ENCODE data around the gene FAM98B. TPM values are rescaled to one million over a fixed set of nuclear protein-coding genes. Genes with fewer than 3 reads are reported as not detected.
"Not testable (repeated sequence)": the region's sequence is repeated elsewhere in the genome, so short reads cannot be mapped to it uniquely, and the experiment has no call there.

Gene FAM98B
- total and polyA plus RNA-seq, 4 donors = 9.6 to 33.4 (median 19.9) TPM

GRCh38 chr15:38425269-38425668 is 28.7 kb upstream of the FAM98B start:
- intact Hi-C loops (cut with DNase I) = no loop called here
- 85 to 90% methylated on average over 1 of the region's 1 CpG for WGBS, 2 donors
- H3K4me1 ChIP-seq (ENCODE audit: control insufficient read depth in 1 of 2, insufficient read depth in 2 of 2, low read length in 2 of 2) = no peaks in the 10 kb centered on the region
- DNase-seq (no peak), ATAC-seq (ENCODE audit: low FRiP score) (no peak)
- no peak overlapping the region for H3K4me3 ChIP-seq (ENCODE audit: low read length in 2 of 2)
- H3K36me3 ChIP-seq (ENCODE audit: control insufficient read depth in 1 of 2, insufficient read depth in 2 of 2, low read length in 1 of 2) = no peaks in the 10 kb centered on the region
- peaks cover 1% of the 10 kb centered on the region for H3K9me3 ChIP-seq (ENCODE audit: control insufficient read depth, low read length)
- H3K27me3 ChIP-seq (ENCODE audit: control insufficient read depth in 1 of 2, insufficient read depth in 2 of 2, low read length in 1 of 2) = no peaks in the 10 kb centered on the region
- no peak overlapping the region for H3K27ac ChIP-seq (ENCODE audit: low read depth in 1 of 2, low read length in 2 of 2)

- WGBS, 2 donors = 73 to 83% methylated on average over 1 of the region's 1 CpG
- Histone ChIP-seq H3K4me1 (ENCODE audit: control insufficient read depth in 1 of 2, insufficient read depth in 2 of 2, low read length in 2 of 2) (no peaks in the 10 kb centered on the region), H3K9me3 (ENCODE audit: control insufficient read depth, low read length) (peaks cover 1% of the 10 kb centered on the region), H3K4me3 (ENCODE audit: low read length in 2 of 2) (no peak overlapping the region), H3K27ac (ENCODE audit: low read depth in 1 of 2, low read length in 2 of 2) (no peak overlapping the region), H3K27me3 (ENCODE audit: control insufficient read depth in 1 of 2, insufficient read depth in 2 of 2, low read length in 1 of 2) (no peaks in the 10 kb centered on the region), H3K36me3 (ENCODE audit: control insufficient read depth in 1 of 2, insufficient read depth in 2 of 2, low read length in 1 of 2) (no peaks in the 10 kb centered on the region)
- no peak for ATAC-seq (ENCODE audit: low FRiP score)
- intact Hi-C loops (cut with DNase I) = no loop called here
- no peak for DNase-seq
Measured at GRCh38 chr15:38427380-38427779, 26.5 kb upstream of the FAM98B start.

- ATAC-seq (ENCODE audit: low FRiP score) (no peak), DNase-seq (no peak)
- no peaks in the 10 kb centered on the region for H3K4me1 ChIP-seq (ENCODE audit: control insufficient read depth in 1 of 2, insufficient read depth in 2 of 2, low read length in 2 of 2)
- H3K36me3 ChIP-seq (ENCODE audit: control insufficient read depth in 1 of 2, insufficient read depth in 2 of 2, low read length in 1 of 2) = no peaks in the 10 kb centered on the region
- peaks cover 1% of the 10 kb centered on the region for H3K9me3 ChIP-seq (ENCODE audit: control insufficient read depth, low read length)
- no peak overlapping the region for H3K4me3 ChIP-seq (ENCODE audit: low read length in 2 of 2)
- intact Hi-C loops (cut with DNase I) = no loop called here
- WGBS, 2 donors = 71% methylated on average over 3 of the region's 3 CpGs
- no peaks in the 10 kb centered on the region for H3K27me3 ChIP-seq (ENCODE audit: control insufficient read depth in 1 of 2, insufficient read depth in 2 of 2, low read length in 1 of 2)
- no peak overlapping the region for H3K27ac ChIP-seq (ENCODE audit: low read depth in 1 of 2, low read length in 2 of 2)
Measured at GRCh38 chr15:38430106-38430760, 23.7 kb upstream of the FAM98B start.

- ATAC-seq (ENCODE audit: low FRiP score) (no peak), DNase-seq (no peak)
- H3K4me1 ChIP-seq (ENCODE audit: control insufficient read depth in 1 of 2, insufficient read depth in 2 of 2, low read length in 2 of 2) = no peaks in the 10 kb centered on the region
- no peak overlapping the region for H3K27ac ChIP-seq (ENCODE audit: low read depth in 1 of 2, low read length in 2 of 2)
- 18 to 32% methylated on average over 1 of the region's 1 CpG for WGBS, 2 donors
- no peaks in the 10 kb centered on the region for H3K36me3 ChIP-seq (ENCODE audit: control insufficient read depth in 1 of 2, insufficient read depth in 2 of 2, low read length in 1 of 2)
- intact Hi-C loops (cut with DNase I) = no loop called here
- no peaks in the 10 kb centered on the region for H3K27me3 ChIP-seq (ENCODE audit: control insufficient read depth in 1 of 2, insufficient read depth in 2 of 2, low read length in 1 of 2)
- H3K4me3 ChIP-seq (ENCODE audit: low read length in 2 of 2) = no peak overlapping the region
- H3K9me3 ChIP-seq (ENCODE audit: control insufficient read depth, low read length) = no peaks in the 10 kb centered on the region
Measured at GRCh38 chr15:38436993-38437392, 16.9 kb upstream of the FAM98B start.

GRCh38 chr15:38437603-38438002 is 16.3 kb upstream of the FAM98B start:
- H3K36me3 ChIP-seq (ENCODE audit: control insufficient read depth in 1 of 2, insufficient read depth in 2 of 2, low read length in 1 of 2); H3K9me3 ChIP-seq (ENCODE audit: control insufficient read depth, low read length); DNase-seq; H3K27ac ChIP-seq (ENCODE audit: low read depth in 1 of 2, low read length in 2 of 2); ATAC-seq (ENCODE audit: low FRiP score); H3K27me3 ChIP-seq (ENCODE audit: control insufficient read depth in 1 of 2, insufficient read depth in 2 of 2, low read length in 1 of 2); intact Hi-C loops (cut with DNase I); H3K4me1 ChIP-seq (ENCODE audit: control insufficient read depth in 1 of 2, insufficient read depth in 2 of 2, low read length in 2 of 2); H3K4me3 ChIP-seq (ENCODE audit: low read length in 2 of 2): not testable (repeated sequence)
- 84 to 88% methylated on average over 4 of the region's 4 CpGs for WGBS, 2 donors

- intact Hi-C loops (cut with DNase I) = no loop called here
- no peaks in the 10 kb centered on the region for H3K27me3 ChIP-seq (ENCODE audit: control insufficient read depth in 1 of 2, insufficient read depth in 2 of 2, low read length in 1 of 2)
- H3K36me3 ChIP-seq (ENCODE audit: control insufficient read depth in 1 of 2, insufficient read depth in 2 of 2, low read length in 1 of 2) = no peaks in the 10 kb centered on the region
- 54 to 62% methylated on average over 2 of the region's 2 CpGs for WGBS, 2 donors
- H3K27ac ChIP-seq (ENCODE audit: low read depth in 1 of 2, low read length in 2 of 2) = no peak overlapping the region
- no peaks in the 10 kb centered on the region for H3K4me1 ChIP-seq (ENCODE audit: control insufficient read depth in 1 of 2, insufficient read depth in 2 of 2, low read length in 2 of 2)
- DNase-seq (no peak), ATAC-seq (ENCODE audit: low FRiP score) (no peak)
- no peak overlapping the region for H3K4me3 ChIP-seq (ENCODE audit: low read length in 2 of 2)
- no peaks in the 10 kb centered on the region for H3K9me3 ChIP-seq (ENCODE audit: control insufficient read depth, low read length)
Measured at GRCh38 chr15:38438031-38438986, 15.6 kb upstream of the FAM98B start.

- no peak overlapping the region for H3K4me3 ChIP-seq (ENCODE audit: low read length in 2 of 2)
- H3K9me3 ChIP-seq (ENCODE audit: control insufficient read depth, low read length) = no peaks in the 10 kb centered on the region
- 24 to 26% methylated on average over 9 of the region's 9 CpGs for WGBS, 2 donors
- intact Hi-C loops (cut with DNase I) = loop anchor here in 1 of 2 donors (2.0 kb wide), 1 partner anchor 244 kb away; no protein-coding TSS in a partner anchor
- no peaks in the 10 kb centered on the region for H3K36me3 ChIP-seq (ENCODE audit: control insufficient read depth in 1 of 2, insufficient read depth in 2 of 2, low read length in 1 of 2)
- peak; percentile 91 for ATAC-seq (ENCODE audit: low FRiP score)
- no peaks in the 10 kb centered on the region for H3K27me3 ChIP-seq (ENCODE audit: control insufficient read depth in 1 of 2, insufficient read depth in 2 of 2, low read length in 1 of 2)
- no peak for DNase-seq
- H3K27ac ChIP-seq (ENCODE audit: low read depth in 1 of 2, low read length in 2 of 2) = no peak overlapping the region
- no peaks in the 10 kb centered on the region for H3K4me1 ChIP-seq (ENCODE audit: control insufficient read depth in 1 of 2, insufficient read depth in 2 of 2, low read length in 2 of 2)
Measured at GRCh38 chr15:38440353-38441129, 13.4 kb upstream of the FAM98B start.

- ATAC-seq (ENCODE audit: low FRiP score) (no peak), DNase-seq (no peak)
- Histone ChIP-seq H3K9me3 (ENCODE audit: control insufficient read depth, low read length) (no peaks in the 10 kb centered on the region), H3K4me3 (ENCODE audit: low read length in 2 of 2) (no peak overlapping the region), H3K4me1 (ENCODE audit: control insufficient read depth in 1 of 2, insufficient read depth in 2 of 2, low read length in 2 of 2) (no peaks in the 10 kb centered on the region), H3K36me3 (ENCODE audit: control insufficient read depth in 1 of 2, insufficient read depth in 2 of 2, low read length in 1 of 2) (no peaks in the 10 kb centered on the region), H3K27me3 (ENCODE audit: control insufficient read depth in 1 of 2, insufficient read depth in 2 of 2, low read length in 1 of 2) (no peaks in the 10 kb centered on the region), H3K27ac (ENCODE audit: low read depth in 1 of 2, low read length in 2 of 2) (no peak overlapping the region)
- intact Hi-C loops (cut with DNase I) = loop anchor here in 1 of 2 donors (2.0 kb wide), 1 partner anchor 244 kb away; no protein-coding TSS in a partner anchor
- 87 to 93% methylated on average over 3 of the region's 3 CpGs for WGBS, 2 donors
Measured at GRCh38 chr15:38441130-38441519, 12.8 kb upstream of the FAM98B start.
